ENCODE measurements around the gene S100A3.
"Not testable (repeated sequence)": the region's sequence is repeated elsewhere in the genome, so short reads cannot be mapped to it uniquely, and the experiment has no call there.

Gene S100A3

GRCh38 chr1:153586347-153586746 is 37.3 kb upstream of the S100A3 start:
- no peaks in the 10 kb centered on the region for H4K20me1 ChIP-seq (ENCODE audit: insufficient read depth, low read length)
- H3K9me3 ChIP-seq (ENCODE audit: insufficient read depth, low read length, severe bottlenecking), result no peaks in the 10 kb centered on the region
- no peaks in the 10 kb centered on the region for H3K36me3 ChIP-seq (ENCODE audit: insufficient read depth, low read length)
- no peak overlapping the region for H3K4me3 ChIP-seq (ENCODE audit: low read depth in 1 of 2, low read length in 2 of 2)
- no peak for ATAC-seq (ENCODE audit: insufficient read depth, low read depth)
- no peak for TF ChIP-seq EZH2 (IDR thresholded peaks at IDR 0.05; ENCODE audit: borderline replicate concordance, low read depth, low read length, severe bottlenecking)
- TF ChIP-seq CTCF (IDR thresholded peaks at IDR 0.05; ENCODE audit: borderline replicate concordance, extremely low read depth, low read length, poor library complexity, severe bottlenecking), result no peak
- no peaks in the 10 kb centered on the region for H3K79me2 ChIP-seq (ENCODE audit: insufficient read depth, low read length)
- no peak overlapping the region for H3K27ac ChIP-seq (ENCODE audit: low read length)
- H2AFZ ChIP-seq (ENCODE audit: low read depth, low read length), result no peak overlapping the region
- H3K4me2 ChIP-seq (ENCODE audit: insufficient read depth, low read length), result no peak overlapping the region
- DNase-seq, result no peak
- H3K4me1 ChIP-seq (ENCODE audit: insufficient read depth, low read length), result no peaks in the 10 kb centered on the region
- H3K27me3 ChIP-seq (ENCODE audit: insufficient read depth, low read length, poor library complexity), result no peaks in the 10 kb centered on the region
- no peak overlapping the region for H3K9ac ChIP-seq (ENCODE audit: low read depth, low read length)

GRCh38 chr1:153585006-153585405 is 35.9 kb upstream of the S100A3 start:
- H2AFZ ChIP-seq (ENCODE audit: low read depth, low read length), result no peak overlapping the region
- TF ChIP-seq CTCF (IDR thresholded peaks at IDR 0.05; ENCODE audit: borderline replicate concordance, extremely low read depth, low read length, poor library complexity, severe bottlenecking) (no peak), EZH2 (IDR thresholded peaks at IDR 0.05; ENCODE audit: borderline replicate concordance, low read depth, low read length, severe bottlenecking) (no peak)
- ATAC-seq (ENCODE audit: insufficient read depth, low read depth) (no peak), DNase-seq (no peak)
- H3K9ac ChIP-seq (ENCODE audit: low read depth, low read length), result no peak overlapping the region
- H3K9me3 ChIP-seq (ENCODE audit: insufficient read depth, low read length, severe bottlenecking), result no peaks in the 10 kb centered on the region
- H3K4me1 ChIP-seq (ENCODE audit: insufficient read depth, low read length), result no peaks in the 10 kb centered on the region
- H3K27ac ChIP-seq (ENCODE audit: low read length), result no peak overlapping the region
- H3K4me3 ChIP-seq (ENCODE audit: low read depth in 1 of 2, low read length in 2 of 2), result no peak overlapping the region
- no peaks in the 10 kb centered on the region for H4K20me1 ChIP-seq (ENCODE audit: insufficient read depth, low read length)
- H3K27me3 ChIP-seq (ENCODE audit: insufficient read depth, low read length, poor library complexity), result no peaks in the 10 kb centered on the region
- no peak overlapping the region for H3K4me2 ChIP-seq (ENCODE audit: insufficient read depth, low read length)
- H3K36me3 ChIP-seq (ENCODE audit: insufficient read depth, low read length), result no peaks in the 10 kb centered on the region
- no peaks in the 10 kb centered on the region for H3K79me2 ChIP-seq (ENCODE audit: insufficient read depth, low read length)

- H3K9ac ChIP-seq (ENCODE audit: low read depth, low read length), result no peak overlapping the region
- H2AFZ ChIP-seq (ENCODE audit: low read depth, low read length), result no peak overlapping the region
- H3K4me3 ChIP-seq (ENCODE audit: low read depth in 1 of 2, low read length in 2 of 2), result no peak overlapping the region
- DNase-seq (no peak), ATAC-seq (ENCODE audit: insufficient read depth, low read depth) (no peak)
- no peaks in the 10 kb centered on the region for H4K20me1 ChIP-seq (ENCODE audit: insufficient read depth, low read length)
- H3K9me3 ChIP-seq (ENCODE audit: insufficient read depth, low read length, severe bottlenecking), result no peaks in the 10 kb centered on the region
- no peaks in the 10 kb centered on the region for H3K36me3 ChIP-seq (ENCODE audit: insufficient read depth, low read length)
- no peaks in the 10 kb centered on the region for H3K79me2 ChIP-seq (ENCODE audit: insufficient read depth, low read length)
- H3K4me2 ChIP-seq (ENCODE audit: insufficient read depth, low read length), result no peak overlapping the region
- no peak for TF ChIP-seq EZH2 (IDR thresholded peaks at IDR 0.05; ENCODE audit: borderline replicate concordance, low read depth, low read length, severe bottlenecking)
- no peak for TF ChIP-seq CTCF (IDR thresholded peaks at IDR 0.05; ENCODE audit: borderline replicate concordance, extremely low read depth, low read length, poor library complexity, severe bottlenecking)
- H3K4me1 ChIP-seq (ENCODE audit: insufficient read depth, low read length), result no peaks in the 10 kb centered on the region
- H3K27ac ChIP-seq (ENCODE audit: low read length), result no peak overlapping the region
- H3K27me3 ChIP-seq (ENCODE audit: insufficient read depth, low read length, poor library complexity), result no peaks in the 10 kb centered on the region
Measured at GRCh38 chr1:153583976-153584375, 34.9 kb upstream of the S100A3 start.

GRCh38 chr1:153583514-153583913 is 34.5 kb upstream of the S100A3 start:
- not testable (repeated sequence) for DNase-seq; H3K4me3 ChIP-seq (ENCODE audit: low read depth in 1 of 2, low read length in 2 of 2); H4K20me1 ChIP-seq (ENCODE audit: insufficient read depth, low read length); H3K27ac ChIP-seq (ENCODE audit: low read length); H3K36me3 ChIP-seq (ENCODE audit: insufficient read depth, low read length); ATAC-seq (ENCODE audit: insufficient read depth, low read depth); H3K9me3 ChIP-seq (ENCODE audit: insufficient read depth, low read length, severe bottlenecking); H3K4me2 ChIP-seq (ENCODE audit: insufficient read depth, low read length); H2AFZ ChIP-seq (ENCODE audit: low read depth, low read length); H3K79me2 ChIP-seq (ENCODE audit: insufficient read depth, low read length); H3K4me1 ChIP-seq (ENCODE audit: insufficient read depth, low read length); H3K27me3 ChIP-seq (ENCODE audit: insufficient read depth, low read length, poor library complexity); H3K9ac ChIP-seq (ENCODE audit: low read depth, low read length)

GRCh38 chr1:153582836-153583235 is 33.8 kb upstream of the S100A3 start:
- not testable (repeated sequence) for H3K79me2 ChIP-seq (ENCODE audit: insufficient read depth, low read length); H4K20me1 ChIP-seq (ENCODE audit: insufficient read depth, low read length); ATAC-seq (ENCODE audit: insufficient read depth, low read depth); H3K9ac ChIP-seq (ENCODE audit: low read depth, low read length); H2AFZ ChIP-seq (ENCODE audit: low read depth, low read length); H3K9me3 ChIP-seq (ENCODE audit: insufficient read depth, low read length, severe bottlenecking); H3K27ac ChIP-seq (ENCODE audit: low read length); DNase-seq; H3K36me3 ChIP-seq (ENCODE audit: insufficient read depth, low read length); H3K4me1 ChIP-seq (ENCODE audit: insufficient read depth, low read length); H3K4me3 ChIP-seq (ENCODE audit: low read depth in 1 of 2, low read length in 2 of 2); H3K27me3 ChIP-seq (ENCODE audit: insufficient read depth, low read length, poor library complexity); H3K4me2 ChIP-seq (ENCODE audit: insufficient read depth, low read length)

Data from DND-41 (cell line).